NCI-H345 (cell line): ENCODE data around the gene LMF1.

Source experiments
- DNase-seq: peaks from one replicate; lab custom pipeline; 2025; lab: John Stamatoyannopoulos, UW

LMF1 gene

GRCh38 chr16:804193-805048 lies 166.4 kb downstream of the LMF1 start:
- DNase-seq: no peak

GRCh38 chr16:803754-804080 lies 167.1 kb downstream of the LMF1 start:
- no peak for DNase-seq
